SJSA1 (cell line): Measurements from ENCODE around the gene APOL3. TPM values are rescaled to one million over a fixed set of nuclear protein-coding genes. Genes with fewer than 3 reads are reported as not detected.
"Not testable (repeated sequence)": the region's sequence is repeated elsewhere in the genome, so short reads cannot be mapped to it uniquely, and the experiment has no call there.

Experiments used
- DNase-seq, 2 experiments: peaks; one replicate each; pipeline ENCODE4 v3.0.0-alpha.2; 2015 to 2020; ENCODE audit warnings: low spot score in 2 of 2, low read depth in 1 of 2
- H3K27ac ChIP-seq: fragments of 250-450 bp; sonication (Bioruptor Pico); 2 replicates; pipeline ENCODE4 v1.5.1; 2020; ENCODE audit warnings: mild to moderate bottlenecking, moderate library complexity
- H3K27me3 ChIP-seq: fragments of 250-450 bp; sonication (Bioruptor Pico); replicated peaks from 2 replicates; pipeline ENCODE4 v1.5.1; 2020; ENCODE audit warnings: mild to moderate bottlenecking, moderate library complexity
- H3K36me3 ChIP-seq: fragments of 250-450 bp; sonication (Bioruptor Pico); 2 replicates; pipeline ENCODE4 v1.5.1; 2020; ENCODE audit warnings: mild to moderate bottlenecking
- H3K4me1 ChIP-seq: fragments of 250-450 bp; sonication (Bioruptor Pico); replicated peaks from 2 replicates; pipeline ENCODE4 v1.6.1; 2021; ENCODE audit warnings: mild to moderate bottlenecking
- H3K4me3 ChIP-seq: fragments of 250-450 bp; sonication (Bioruptor Pico); 2 replicates; pipeline ENCODE4 v1.5.1; 2020; ENCODE audit warnings: mild to moderate bottlenecking
- H3K9me3 ChIP-seq: fragments of 250-450 bp; sonication (Bioruptor Pico); replicated peaks from 2 replicates; pipeline ENCODE4 v1.5.1; 2020; ENCODE audit warnings: mild to moderate bottlenecking
- total RNA-seq: library from RNA; depleted of rRNA; stranded (reverse); fragments of >200 nt; shearing (Covaris generic); gene quantifications from 2 replicates; pipeline ENCODE4 v1.2.3, GENCODE V29; 2014; rRNA removed

Gene APOL3, protein sequence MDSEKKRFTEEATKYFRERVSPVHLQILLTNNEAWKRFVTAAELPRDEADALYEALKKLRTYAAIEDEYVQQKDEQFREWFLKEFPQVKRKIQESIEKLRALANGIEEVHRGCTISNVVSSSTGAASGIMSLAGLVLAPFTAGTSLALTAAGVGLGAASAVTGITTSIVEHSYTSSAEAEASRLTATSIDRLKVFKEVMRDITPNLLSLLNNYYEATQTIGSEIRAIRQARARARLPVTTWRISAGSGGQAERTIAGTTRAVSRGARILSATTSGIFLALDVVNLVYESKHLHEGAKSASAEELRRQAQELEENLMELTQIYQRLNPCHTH
- 2.6 and 4.7 TPM in 2 replicates for total RNA-seq

DNA sequence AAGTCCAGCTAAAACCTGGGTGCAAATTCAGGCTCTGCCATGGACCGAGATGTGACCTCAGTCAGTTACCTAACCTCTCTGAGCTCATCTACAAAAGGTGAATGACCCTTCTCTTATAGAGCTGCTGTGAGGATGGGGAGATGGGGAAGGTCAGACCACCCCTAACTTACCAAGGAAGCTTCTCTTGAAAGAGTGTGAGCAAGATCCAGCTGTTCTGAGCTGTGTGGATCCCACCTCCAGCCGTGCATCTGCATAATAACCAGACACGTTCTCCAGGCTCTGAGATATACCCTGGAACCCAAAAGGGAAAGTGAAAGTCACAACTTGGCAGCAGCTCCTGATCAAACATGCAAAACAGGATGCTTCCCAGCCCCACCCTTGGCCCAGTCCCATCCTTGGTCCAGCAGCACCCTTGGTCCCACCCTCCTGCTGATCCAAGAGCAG, at the start of gene APOL3:
TSS of gene APOL3 (minus strand) at position 257 of the 444 bp plus-strand sequence. CDS start 11,700 bp downstream, outside the sequence.
- Histone ChIP-seq H3K9me3 (no peaks in the 10 kb centered on the region), H3K4me1 (peaks cover 21% of the 10 kb centered on the region), H3K27ac (no peak within 1 kb of the TSS), H3K4me3 (no peak within 1 kb of the TSS), H3K36me3 (no peaks in the 10 kb centered on the region), H3K27me3 (peaks cover 3% of the 10 kb centered on the region; the same call in 1 of the 2 replicates)
- DNase-seq: no peak

DNA sequence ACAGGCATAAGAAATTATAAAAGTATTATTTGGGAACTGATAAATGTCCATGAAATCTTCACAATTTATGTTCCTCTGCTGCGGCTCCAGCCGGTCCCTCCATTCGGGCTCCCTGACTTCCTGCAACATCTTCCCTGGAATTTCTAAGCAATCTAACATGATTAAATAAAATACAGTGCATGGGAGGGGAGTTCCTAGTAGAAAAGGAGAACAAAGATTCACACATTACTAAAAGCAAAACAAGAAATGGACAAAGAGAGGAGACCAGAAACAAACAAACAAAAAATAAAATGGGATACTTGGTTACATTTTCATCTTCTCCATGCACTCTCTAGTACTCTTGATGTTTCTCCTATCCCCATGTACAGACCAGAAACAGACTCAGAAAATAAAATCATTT, 49.7 kb upstream of the APOL3 start:
- DNase-seq: no peak
- no peaks in the 10 kb centered on the region for H3K36me3 ChIP-seq
- no peaks in the 10 kb centered on the region for H3K9me3 ChIP-seq
- H3K27me3 ChIP-seq: no peaks in the 10 kb centered on the region
- no peak overlapping the region for H3K4me3 ChIP-seq
- H3K27ac ChIP-seq: no peak overlapping the region
- no peaks in the 10 kb centered on the region for H3K4me1 ChIP-seq

DNA sequence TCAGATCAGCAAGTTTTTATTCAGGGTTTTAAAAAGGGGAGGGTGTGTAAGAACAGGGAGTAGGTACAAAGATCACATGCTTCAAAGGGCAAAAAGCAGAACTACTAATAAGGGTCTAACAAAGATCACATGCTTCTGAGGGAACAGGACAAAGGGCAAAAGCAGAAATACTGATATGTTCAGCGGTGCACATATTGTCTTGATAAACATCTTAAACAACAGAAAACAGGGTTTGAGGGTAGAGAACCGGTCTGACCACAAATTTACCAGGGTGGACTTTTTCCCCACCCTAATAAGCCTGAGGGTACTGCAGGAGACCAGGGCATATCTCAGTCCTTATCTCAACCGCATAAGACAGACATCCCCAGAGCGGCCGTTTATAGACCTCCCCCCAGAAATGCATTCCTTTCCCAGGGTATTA, 48.9 kb upstream of the APOL3 start:
- H3K27ac ChIP-seq: not testable (repeated sequence)

DNA sequence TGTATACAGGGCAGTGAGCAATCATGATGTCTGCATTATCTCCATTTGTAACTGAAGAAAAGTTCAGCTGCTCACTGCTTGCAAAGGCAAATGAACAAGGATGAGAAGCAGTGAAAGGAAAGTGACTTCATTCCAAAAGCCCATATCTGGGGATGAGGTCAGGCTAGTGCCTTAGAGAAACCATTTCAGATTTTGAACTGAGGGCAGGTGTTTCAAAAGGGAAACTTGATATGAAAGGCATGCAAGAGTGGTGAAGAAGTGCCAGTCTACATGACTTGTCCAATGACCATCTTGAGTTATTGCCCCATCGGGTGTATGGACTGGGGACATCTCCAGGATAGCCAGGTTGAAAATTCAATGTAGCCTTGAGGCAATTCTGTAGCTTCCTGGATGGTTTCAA, 48.4 kb upstream of the APOL3 start:
- Histone ChIP-seq H3K36me3 (no peaks in the 10 kb centered on the region), H3K4me1 (no peaks in the 10 kb centered on the region), H3K27me3 (no peaks in the 10 kb centered on the region), H3K9me3 (no peaks in the 10 kb centered on the region), H3K4me3 (no peak overlapping the region), H3K27ac (no peak overlapping the region)
- no peak for DNase-seq

More for the DNA sequence above, 48.9 kb upstream of the APOL3 start:
- not testable (repeated sequence) for DNase-seq, H3K4me1 ChIP-seq, H3K9me3 ChIP-seq, H3K4me3 ChIP-seq, H3K27me3 ChIP-seq, H3K36me3 ChIP-seq

DNA sequence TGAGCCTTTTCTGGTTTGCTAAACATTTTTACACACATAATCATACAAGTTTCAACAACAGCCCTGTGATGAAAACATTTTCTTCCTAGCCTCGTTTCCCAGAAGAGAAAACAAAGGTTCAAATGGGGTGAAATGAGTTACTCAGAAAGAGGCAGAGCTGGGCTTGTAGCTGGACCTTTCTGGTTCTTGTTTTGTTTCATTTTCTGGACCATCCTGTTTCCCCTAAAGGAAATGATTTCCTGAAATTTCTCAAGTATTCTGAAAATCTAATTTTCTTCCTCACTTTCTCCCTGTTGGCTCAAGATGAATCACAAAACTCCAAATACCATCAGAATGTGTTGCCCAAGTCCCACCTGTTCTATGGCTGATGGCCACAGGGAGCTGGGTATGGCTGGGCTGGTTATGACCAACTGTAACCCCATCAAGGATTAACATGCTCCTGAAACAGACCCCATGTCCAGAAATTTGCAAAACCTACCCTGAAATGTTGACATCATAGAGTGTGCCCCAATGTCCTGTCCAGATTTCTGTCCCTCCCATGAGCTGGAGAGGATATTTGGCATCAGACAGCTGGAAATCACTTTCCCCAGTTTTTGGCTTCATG, 47.7 kb upstream of the APOL3 start:
- H3K4me3 ChIP-seq: no peak overlapping the region
- no peaks in the 10 kb centered on the region for H3K9me3 ChIP-seq
- H3K27ac ChIP-seq: no peak overlapping the region
- DNase-seq: no peak
- no peaks in the 10 kb centered on the region for H3K27me3 ChIP-seq
- H3K36me3 ChIP-seq: no peaks in the 10 kb centered on the region
- H3K4me1 ChIP-seq: no peaks in the 10 kb centered on the region

DNA sequence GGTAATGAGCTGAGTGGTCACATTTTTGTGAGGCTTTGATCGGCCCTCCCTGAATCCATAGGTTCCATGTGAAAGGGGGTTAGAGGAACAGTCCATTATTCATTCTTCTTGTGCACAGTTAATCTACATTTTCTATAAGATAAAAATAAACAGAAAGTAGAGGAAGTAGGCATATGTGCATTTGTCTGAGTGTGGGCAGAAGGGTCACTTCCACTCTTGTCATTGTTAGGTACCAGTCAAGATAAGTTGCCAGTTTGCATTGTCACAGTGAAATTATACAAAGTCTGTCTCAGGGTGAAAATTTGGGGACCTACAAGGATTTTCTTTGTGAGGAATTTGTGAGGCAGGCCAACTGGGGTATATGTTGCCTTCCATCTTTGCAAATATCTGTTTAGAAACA, 45.7 kb upstream of the APOL3 start:
- Histone ChIP-seq H3K27ac (no peak overlapping the region), H3K9me3 (no peaks in the 10 kb centered on the region), H3K27me3 (no peaks in the 10 kb centered on the region), H3K4me1 (no peaks in the 10 kb centered on the region), H3K4me3 (no peak overlapping the region), H3K36me3 (no peaks in the 10 kb centered on the region)
- no peak for DNase-seq

DNA sequence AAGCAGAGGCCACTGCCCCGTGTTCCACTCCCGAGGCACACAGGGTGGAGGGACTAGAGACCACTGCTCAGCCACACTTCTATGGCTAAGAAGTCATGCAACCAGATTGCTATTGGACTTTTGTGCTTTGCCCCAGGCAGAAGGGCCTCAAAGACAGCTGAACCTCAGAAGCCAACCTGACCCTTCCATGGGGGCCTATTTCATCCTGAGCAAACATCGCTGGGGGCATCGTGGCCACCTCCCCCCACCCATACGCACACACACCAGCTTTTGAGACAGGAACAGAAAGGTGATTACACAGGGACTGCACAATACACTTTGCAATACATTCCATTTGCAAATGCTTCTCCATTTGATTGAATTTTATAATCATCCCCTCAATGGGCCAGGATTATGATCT, 45.0 kb upstream of the APOL3 start:
- H3K36me3 ChIP-seq, DNase-seq, H3K27me3 ChIP-seq, H3K27ac ChIP-seq, H3K4me3 ChIP-seq, H3K4me1 ChIP-seq, H3K9me3 ChIP-seq: not testable (repeated sequence)

DNA sequence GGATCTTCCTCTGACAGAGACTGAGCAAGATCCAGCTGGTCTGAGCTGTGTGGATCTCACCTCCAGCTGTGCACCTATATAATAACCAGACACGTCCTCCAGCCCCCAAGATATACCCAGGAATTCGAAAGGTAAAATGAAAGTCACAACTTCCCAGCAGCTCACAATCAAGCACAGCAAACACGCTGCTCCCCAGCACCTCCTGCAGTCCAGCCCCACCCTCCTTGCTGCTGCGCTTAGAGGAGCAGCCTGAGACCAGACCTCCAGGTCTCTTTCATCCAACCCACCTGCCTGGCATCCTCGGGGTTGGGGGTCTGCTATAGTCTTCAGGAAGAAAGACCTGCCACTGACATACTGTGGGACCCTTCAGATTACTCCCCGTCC, 44.1 kb upstream of the APOL3 start:
- no peaks in the 10 kb centered on the region for H3K27me3 ChIP-seq
- no peak for DNase-seq
- no peaks in the 10 kb centered on the region for H3K36me3 ChIP-seq
- no peaks in the 10 kb centered on the region for H3K9me3 ChIP-seq
- no peak overlapping the region for H3K27ac ChIP-seq
- no peak overlapping the region for H3K4me3 ChIP-seq
- H3K4me1 ChIP-seq: no peaks in the 10 kb centered on the region

DNA sequence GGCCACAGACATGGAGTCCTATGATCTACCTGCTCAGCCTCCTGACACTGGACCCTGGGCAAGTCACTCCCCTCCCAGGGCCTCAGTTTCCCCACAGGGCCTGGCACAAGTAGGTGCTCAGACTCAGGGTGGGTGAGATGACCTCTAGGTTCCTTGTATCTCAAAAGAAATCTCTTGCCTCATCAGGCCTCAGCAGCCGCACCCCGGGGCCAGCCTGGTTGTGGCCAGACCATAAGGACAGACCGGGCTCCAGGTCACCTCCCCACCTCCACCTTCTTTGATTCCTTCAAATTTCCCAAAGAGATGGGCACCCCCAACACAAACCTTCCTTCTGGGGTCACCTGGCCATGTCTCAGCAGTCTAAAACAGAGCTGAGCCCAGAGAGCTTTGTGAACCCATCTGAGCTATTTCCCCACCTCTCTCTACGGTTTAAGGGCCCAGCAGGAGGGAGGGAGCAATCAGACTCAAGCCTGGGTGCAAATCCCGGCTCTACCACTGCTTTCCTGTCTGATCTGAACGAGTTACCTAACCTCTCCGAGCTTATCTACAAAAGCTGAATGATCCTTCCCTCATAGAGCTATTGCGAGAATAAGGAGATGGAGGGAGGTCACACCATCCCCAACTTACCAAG, 43.6 kb upstream of the APOL3 start:
- Histone ChIP-seq H3K36me3 (no peaks in the 10 kb centered on the region), H3K4me3 (no peak overlapping the region), H3K9me3 (no peaks in the 10 kb centered on the region), H3K27me3 (no peaks in the 10 kb centered on the region), H3K27ac (no peak overlapping the region), H3K4me1 (no peaks in the 10 kb centered on the region)
- DNase-seq: no peak

DNA sequence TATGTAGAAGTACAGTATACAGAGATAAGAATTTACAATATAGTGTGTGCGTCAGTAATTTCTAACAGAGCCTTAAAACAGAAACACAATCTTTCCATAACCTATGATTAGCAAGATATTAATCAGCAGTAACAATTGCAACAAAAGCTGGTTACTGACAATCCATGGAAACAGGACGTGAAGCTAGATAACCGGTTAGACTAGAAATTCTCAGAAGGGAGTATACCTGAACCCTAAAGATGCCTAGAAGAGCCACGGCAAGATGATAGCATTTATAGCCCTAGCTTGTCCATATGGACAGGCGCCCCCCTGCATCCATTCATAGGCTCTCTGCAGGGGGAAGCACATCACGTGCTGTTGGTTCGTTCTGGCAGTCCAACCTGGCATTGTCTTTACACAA, 42.9 kb upstream of the APOL3 start:
- not testable (repeated sequence) for H3K27me3 ChIP-seq, H3K27ac ChIP-seq, DNase-seq, H3K9me3 ChIP-seq, H3K4me3 ChIP-seq, H3K4me1 ChIP-seq, H3K36me3 ChIP-seq

DNA sequence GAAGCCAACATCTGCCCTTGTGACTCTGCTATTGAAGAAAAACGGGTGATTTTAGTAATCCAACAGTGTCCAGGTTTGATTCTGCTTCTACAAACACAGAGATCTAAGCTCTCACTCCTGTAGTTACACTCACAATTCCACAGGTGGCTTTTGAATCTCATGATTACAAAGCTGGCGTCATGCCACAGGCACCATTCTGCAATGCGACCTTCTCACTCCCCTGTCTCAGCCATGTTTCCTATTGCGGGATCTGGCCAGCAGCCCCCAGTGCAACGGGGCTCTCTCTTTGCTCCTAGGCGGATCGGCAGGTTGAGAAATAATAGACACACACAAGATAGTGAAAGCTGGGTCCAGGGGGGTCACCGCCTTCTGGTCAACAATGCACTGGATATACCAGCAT, 42.4 kb upstream of the APOL3 start:
- H3K27ac ChIP-seq, H3K27me3 ChIP-seq, DNase-seq, H3K9me3 ChIP-seq, H3K4me1 ChIP-seq, H3K36me3 ChIP-seq, H3K4me3 ChIP-seq: not testable (repeated sequence)

DNA sequence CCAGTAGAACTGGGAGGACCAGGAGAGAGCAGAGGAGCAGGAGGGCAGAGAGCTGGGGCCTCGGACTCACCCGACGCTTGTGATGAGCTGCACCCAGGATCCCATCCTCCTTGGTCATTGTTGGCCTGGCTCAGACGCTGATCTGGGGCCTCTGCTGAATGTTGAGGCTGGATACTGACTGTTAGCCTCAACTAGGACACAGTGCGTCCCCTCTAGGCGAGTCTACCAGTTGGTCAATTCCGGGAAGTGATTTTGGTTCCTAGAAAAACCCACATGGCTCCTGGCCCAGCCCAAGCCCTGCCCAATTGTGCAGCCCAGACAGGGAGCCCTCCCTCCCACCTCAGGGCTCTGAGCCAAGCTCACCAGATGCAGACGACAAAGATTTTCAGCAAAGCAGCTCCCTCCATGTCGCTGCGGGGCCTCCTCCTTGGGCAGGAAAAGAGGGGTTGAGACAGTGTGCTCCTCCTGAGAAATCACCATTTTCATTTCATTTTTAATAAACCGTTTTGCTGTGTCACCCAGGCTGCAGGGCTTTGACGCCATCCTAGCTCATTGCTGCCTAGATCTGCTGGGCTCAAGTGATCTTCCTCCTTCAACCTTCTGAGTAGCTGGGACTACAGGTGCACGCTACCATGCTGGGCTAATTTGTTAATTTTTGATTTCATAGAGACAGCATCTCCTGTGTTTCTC, 41.2 kb upstream of the APOL3 start, which contains the start of gene APOL4:
TSS of gene APOL4 (minus strand) at position 180 of the 690 bp plus-strand sequence. CDS start at position 105, 75 bp downstream.
- Histone ChIP-seq H3K36me3 (no peaks in the 10 kb centered on the region), H3K4me1 (0 out of 2 replicates have a peak, but pooled peaks cover 5% of the 10 kb centered on the region), H3K4me3 (no peak within 1 kb of the TSS), H3K27me3 (no peaks in the 10 kb centered on the region), H3K9me3 (no peaks in the 10 kb centered on the region), H3K27ac (no peak within 1 kb of the TSS)
- no peak for DNase-seq

DNA sequence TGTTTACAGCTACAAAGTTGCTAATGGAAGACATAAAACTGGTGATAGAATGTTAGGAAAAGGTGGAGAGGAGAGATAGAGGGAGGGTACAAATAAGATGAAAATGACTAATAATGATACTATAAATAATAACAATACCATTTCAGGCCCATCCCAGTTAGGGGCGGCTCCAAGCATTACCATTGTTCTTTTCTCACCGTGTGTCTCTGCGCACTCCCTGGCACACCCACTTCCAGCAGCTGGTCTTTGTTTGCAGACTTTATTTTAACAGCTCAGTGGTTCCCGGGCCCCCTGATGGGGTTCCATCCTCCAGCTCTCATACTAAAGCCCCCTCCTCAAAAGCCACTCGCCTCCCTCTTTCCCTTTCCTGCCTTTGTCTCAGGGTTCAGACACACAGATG, 40.5 kb upstream of the APOL3 start:
- H3K4me1 ChIP-seq, H3K36me3 ChIP-seq, H3K9me3 ChIP-seq, DNase-seq, H3K27me3 ChIP-seq, H3K27ac ChIP-seq, H3K4me3 ChIP-seq: not testable (repeated sequence)
